ENCODE data around the gene WDR64.

Gene WDR64

DNA sequence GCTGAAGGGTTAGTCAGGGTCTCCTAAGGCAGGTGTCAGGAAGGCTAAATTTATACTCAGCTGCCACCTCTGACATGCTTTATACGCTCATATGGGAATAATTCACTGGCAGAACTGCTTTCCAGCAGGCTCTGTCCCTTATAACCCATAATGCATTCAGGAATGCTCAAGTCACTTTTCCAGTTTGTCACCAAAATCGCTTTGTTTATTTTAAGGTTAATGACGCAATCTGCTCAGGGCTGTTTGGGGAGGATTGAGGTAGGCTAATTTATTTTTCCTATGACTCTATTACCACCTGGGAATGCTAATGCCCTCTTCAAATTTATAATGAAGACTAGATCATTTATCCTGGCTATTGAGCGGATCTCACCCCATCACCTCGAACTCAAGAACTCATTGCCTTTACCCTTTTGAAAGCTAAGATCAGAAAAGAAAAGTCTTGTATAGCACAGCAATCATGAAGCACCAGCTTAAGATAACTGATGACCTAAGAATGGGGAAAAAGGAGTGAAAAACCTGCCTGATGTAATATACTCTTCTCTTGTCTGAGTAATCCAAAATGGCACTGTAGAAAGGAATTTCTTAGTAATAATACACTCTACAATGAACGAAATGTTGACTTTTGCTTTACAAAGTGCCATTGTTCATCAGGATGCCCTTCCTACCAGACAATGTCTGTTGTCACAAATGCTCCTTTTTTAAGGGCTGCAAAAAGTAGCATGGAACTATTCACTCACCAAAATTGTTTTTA lies 98.0 kb downstream of the WDR64 start:
- no peak overlapping the region for H3K27ac ChIP-seq
- TF ChIP-seq, protein P1, sequence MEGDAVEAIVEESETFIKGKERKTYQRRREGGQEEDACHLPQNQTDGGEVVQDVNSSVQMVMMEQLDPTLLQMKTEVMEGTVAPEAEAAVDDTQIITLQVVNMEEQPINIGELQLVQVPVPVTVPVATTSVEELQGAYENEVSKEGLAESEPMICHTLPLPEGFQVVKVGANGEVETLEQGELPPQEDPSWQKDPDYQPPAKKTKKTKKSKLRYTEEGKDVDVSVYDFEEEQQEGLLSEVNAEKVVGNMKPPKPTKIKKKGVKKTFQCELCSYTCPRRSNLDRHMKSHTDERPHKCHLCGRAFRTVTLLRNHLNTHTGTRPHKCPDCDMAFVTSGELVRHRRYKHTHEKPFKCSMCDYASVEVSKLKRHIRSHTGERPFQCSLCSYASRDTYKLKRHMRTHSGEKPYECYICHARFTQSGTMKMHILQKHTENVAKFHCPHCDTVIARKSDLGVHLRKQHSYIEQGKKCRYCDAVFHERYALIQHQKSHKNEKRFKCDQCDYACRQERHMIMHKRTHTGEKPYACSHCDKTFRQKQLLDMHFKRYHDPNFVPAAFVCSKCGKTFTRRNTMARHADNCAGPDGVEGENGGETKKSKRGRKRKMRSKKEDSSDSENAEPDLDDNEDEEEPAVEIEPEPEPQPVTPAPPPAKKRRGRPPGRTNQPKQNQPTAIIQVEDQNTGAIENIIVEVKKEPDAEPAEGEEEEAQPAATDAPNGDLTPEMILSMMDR (conservative IDR thresholded peaks at IDR 0.05; ENCODE audit: low read depth), result no peak
- no peak for DNase-seq (ENCODE audit: low spot score)
- ChIA-PET CTCF (no interaction called here), POLR2A (ENCODE audit: low non-redundant PET) (no interaction called here)

DNA sequence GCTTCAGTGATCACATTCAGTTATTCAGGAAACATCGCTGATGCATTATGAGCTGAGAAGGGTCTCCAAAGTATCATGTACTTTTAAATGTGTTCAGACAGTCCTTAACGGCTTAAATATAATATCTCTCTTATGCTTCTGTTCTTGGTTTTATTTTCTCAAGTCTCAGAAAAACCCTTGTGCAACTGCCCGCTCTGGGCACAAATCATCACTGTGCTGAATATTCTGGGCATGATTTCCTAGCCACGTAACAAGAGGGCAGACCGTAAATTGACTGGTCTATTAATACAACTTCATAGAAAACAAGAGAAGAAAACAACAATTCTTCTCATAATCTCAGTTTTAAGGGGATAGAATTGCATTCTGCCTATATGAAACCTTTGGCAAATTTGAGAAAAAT lies 99.4 kb downstream of the WDR64 start:
- H3K27ac ChIP-seq, result no peak overlapping the region
- ChIA-PET POLR2A (ENCODE audit: low non-redundant PET) (no interaction called here), CTCF (interaction anchor here (0.6 to 0.7 kb wide), 2 partner anchors 28 to 29 kb away, joined by 3 to 4 read pairs; no protein-coding TSS in a partner anchor)
- DNase-seq (ENCODE audit: low spot score), result no peak
- TF ChIP-seq, protein P1 (conservative IDR thresholded peaks at IDR 0.05; ENCODE audit: low read depth), result no peak

DNA sequence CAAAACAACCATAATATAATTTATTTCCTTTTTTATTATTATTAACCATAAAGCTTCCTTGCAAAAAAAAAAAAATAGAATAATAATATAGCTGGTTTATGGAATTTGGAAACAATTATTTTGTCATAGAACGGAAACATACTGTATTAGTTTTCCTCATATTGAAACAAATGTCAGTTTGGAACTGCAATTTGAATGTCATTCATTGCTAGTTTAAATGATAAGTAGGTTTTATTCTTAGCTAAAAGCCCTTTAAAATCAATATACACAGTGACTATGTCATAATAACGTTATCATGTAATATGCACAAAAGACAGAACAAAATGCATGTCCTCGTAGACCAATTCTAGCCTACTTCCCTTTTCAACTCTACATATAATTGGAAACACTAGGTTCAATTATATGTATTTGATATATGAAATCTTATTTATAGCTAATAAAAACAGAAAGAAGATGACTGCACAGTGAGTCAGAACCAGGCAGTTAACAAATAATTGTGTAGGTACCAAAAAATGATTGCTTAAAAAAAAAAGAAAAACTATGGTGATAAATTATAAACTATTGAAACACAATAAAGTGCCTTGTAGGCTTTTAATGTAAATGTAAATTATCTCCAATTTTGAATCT lies 110.7 kb downstream of the WDR64 start:
- no peak for DNase-seq (ENCODE audit: low spot score)
- TF ChIP-seq, protein P1 (conservative IDR thresholded peaks at IDR 0.05; ENCODE audit: low read depth), result no peak
- no peak overlapping the region for H3K27ac ChIP-seq
- POLR2A ChIA-PET (ENCODE audit: low non-redundant PET), result no interaction called here
- CTCF ChIA-PET, result no interaction called here

DNA sequence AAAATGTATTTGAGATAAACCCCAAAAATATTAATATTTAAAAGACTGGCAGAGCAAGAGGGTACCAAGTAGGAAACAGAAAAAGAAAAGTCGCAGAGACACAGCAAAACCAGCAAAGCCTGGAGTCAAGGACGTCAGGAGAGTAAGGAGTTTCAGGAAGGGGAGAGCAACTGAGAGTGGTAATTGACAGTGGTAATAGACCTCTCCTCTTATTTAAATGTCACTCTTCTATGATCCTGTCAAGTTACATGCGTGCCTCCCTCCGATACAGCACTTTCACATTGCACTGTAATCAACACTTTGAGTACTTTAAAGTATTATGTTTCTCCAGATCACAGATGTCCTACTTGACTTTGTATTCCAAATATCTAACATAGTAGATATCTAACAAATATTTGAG lies 113.3 kb downstream of the WDR64 start:
- POLR2A ChIA-PET (ENCODE audit: low non-redundant PET), result no interaction called here
- TF ChIP-seq, protein P1 (conservative IDR thresholded peaks at IDR 0.05; ENCODE audit: low read depth), result no peak
- no peak for DNase-seq (ENCODE audit: low spot score)
- no peak overlapping the region for H3K27ac ChIP-seq
- CTCF ChIA-PET, result no interaction called here

DNA sequence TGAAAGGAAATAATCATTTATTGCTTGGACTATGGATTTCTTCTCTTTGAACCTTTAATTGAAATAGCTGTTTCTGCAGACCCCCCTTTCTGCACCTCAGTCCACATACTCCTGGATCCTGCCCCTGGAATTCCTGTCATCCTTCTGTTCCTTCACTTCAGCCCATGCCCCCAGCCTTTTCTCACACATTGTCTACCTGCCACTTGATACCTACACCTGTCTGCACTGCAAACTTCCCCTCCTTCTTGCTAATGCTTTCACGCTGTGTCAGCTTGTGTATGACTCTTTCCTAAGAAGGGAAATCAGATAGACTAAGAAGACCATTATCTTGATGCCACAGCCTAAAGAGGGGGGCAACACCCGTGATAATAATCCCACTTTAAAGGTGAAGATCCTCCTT lies 115.7 kb downstream of the WDR64 start:
- ChIA-PET POLR2A (ENCODE audit: low non-redundant PET) (no interaction called here), CTCF (no interaction called here)
- TF ChIP-seq, protein P1 (conservative IDR thresholded peaks at IDR 0.05; ENCODE audit: low read depth), result no peak
- H3K27ac ChIP-seq, result no peak overlapping the region
- no peak for DNase-seq (ENCODE audit: low spot score)

DNA sequence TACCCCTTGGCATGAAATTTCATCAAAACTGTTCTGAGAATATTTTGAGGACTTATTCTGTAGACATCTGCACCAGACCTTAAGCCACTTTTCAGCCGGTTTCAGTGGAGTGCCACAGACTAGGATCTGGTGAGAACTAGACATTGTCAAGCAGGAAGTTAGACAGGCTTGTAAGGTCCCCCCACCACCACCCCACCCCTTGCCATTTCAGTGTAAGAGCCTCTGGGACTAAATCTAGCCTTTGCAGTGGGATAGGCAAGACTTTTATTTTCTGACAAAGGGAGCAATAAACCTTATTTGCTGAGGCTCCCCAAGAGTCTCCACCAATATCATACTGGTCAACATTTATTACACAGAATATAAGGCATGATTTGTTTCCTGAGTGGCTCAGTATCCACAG lies 118.0 kb downstream of the WDR64 start:
- ChIA-PET CTCF (no interaction called here), POLR2A (ENCODE audit: low non-redundant PET) (no interaction called here)
- TF ChIP-seq, protein P1 (conservative IDR thresholded peaks at IDR 0.05; ENCODE audit: low read depth), result no peak
- DNase-seq (ENCODE audit: low spot score), result no peak
- no peak overlapping the region for H3K27ac ChIP-seq

All from RWPE1 (cell line).